Endodermal cell (in vitro differentiated cells): Measurements from ENCODE around the gene HOXA4. TPM values are rescaled to one million over a fixed set of nuclear protein-coding genes. Genes with fewer than 3 reads are reported as not detected.
A peak's percentile ranks its signal among the peaks of the same experiment; 100 is the strongest.

ENCODE experiments used
- DNase-seq: peaks from one replicate; pipeline ENCODE4 v3.0.0-alpha.2; 2017
- H3K27ac ChIP-seq: 2 replicates; pipeline ENCODE4 v1.5.1; 2013; ENCODE audit warnings: mild to moderate bottlenecking, low read depth, low read length, moderate library complexity
- H3K27me3 ChIP-seq: 2 replicates; pipeline ENCODE4 v1.6.1; 2013; ENCODE audit warnings: mild to moderate bottlenecking, low read length, moderate library complexity; ENCODE audit not compliant: insufficient read depth, control insufficient read depth, poor library complexity, severe bottlenecking
- H3K36me3 ChIP-seq: 2 replicates; pipeline ENCODE4 v1.7.0; 2013; ENCODE audit warnings: mild to moderate bottlenecking, low read length, moderate library complexity; ENCODE audit not compliant: control insufficient read depth, insufficient read depth
- H3K4me1 ChIP-seq: one replicate; pipeline ENCODE4 v1.7.0; 2013; ENCODE audit warnings: low read length; ENCODE audit not compliant: control insufficient read depth, insufficient read depth
- H3K4me3 ChIP-seq: 2 replicates; pipeline ENCODE4 v1.5.1; 2013; ENCODE audit warnings: mild to moderate bottlenecking, low read length, moderate library complexity
- H3K9ac ChIP-seq: 2 replicates; pipeline ENCODE4 v1.6.1; 2013; ENCODE audit warnings: mild to moderate bottlenecking, low read length, moderate library complexity; ENCODE audit not compliant: poor library complexity, severe bottlenecking; ENCODE audit errors: extremely low read depth
- H3K9me3 ChIP-seq: 2 replicates; pipeline ENCODE4 v1.6.1; 2013; ENCODE audit warnings: mild to moderate bottlenecking, low read length, moderate library complexity; ENCODE audit not compliant: control insufficient read depth
- H3K27ac Mint-ChIP-seq: 2 replicates; pipeline ENCODE4 v1.8.0; 2020; ENCODE audit warnings: mixed read lengths
- H3K27me3 Mint-ChIP-seq: 2 replicates; pipeline ENCODE4 v1.8.0; 2021; ENCODE audit warnings: mild to moderate bottlenecking, mixed read lengths; ENCODE audit not compliant: insufficient read depth
- H3K36me3 Mint-ChIP-seq: 2 replicates; pipeline ENCODE4 v1.8.0; 2020; ENCODE audit warnings: low read depth, mixed read lengths
- H3K4me1 Mint-ChIP-seq: 2 replicates; pipeline ENCODE4 v1.8.0; 2020; ENCODE audit warnings: mixed read lengths
- H3K4me3 Mint-ChIP-seq: 2 replicates; pipeline ENCODE4 v1.8.0; 2020; ENCODE audit warnings: mild to moderate bottlenecking, moderate library complexity, mixed read lengths
- H3K9me3 Mint-ChIP-seq: 2 replicates; pipeline ENCODE4 v1.8.0; 2020; ENCODE audit warnings: mild to moderate bottlenecking, mixed read lengths
- WGBS, 2 experiments: methylation state at CpG; one replicate each; pipeline versions ENCODE4 v1.1.5 to v1.1.7; 2013; ENCODE audit warnings: missing lambda C conversion rate in 2 of 2, mixed read lengths in 1 of 2; ENCODE audit not compliant: insufficient coverage in 1 of 2, insufficient read length in 1 of 2; 5-methylcytosine and 5-hydroxymethylcytosine counted together
- total RNA-seq, 2 donors: library from RNA; stranded (reverse); fragmentation: NEBNext Ultra II Directional in 1 of 2; extraction: Animal tissue kit (Norgen Biotek cat#: 25700) in 1 of 2; gene quantifications; 2 replicates in 1 of 2; 3 replicates in 1 of 2; pipeline ENCODE4 v1.2.1, GENCODE V29; 2021
- TF ChIP-seq, protein P1 (sequence below): fragments of 200-600 bp; sonication (generic); conservative IDR thresholded peaks from 2 replicates; pipeline ENCODE4 v1.5.0; 2021; ENCODE audit warnings: antibody characterized with exemption, mild to moderate bottlenecking

The HOXA4 gene
- total RNA-seq, 2 donors from 2014 or later = not detected

- Histone ChIP-seq H3K36me3 (no peaks in the 10 kb centered on the region), H3K27ac (no peak overlapping the region), H3K9me3 (peaks cover 16% of the 10 kb centered on the region), H3K4me3 (no peak overlapping the region), H3K27me3 (peaks cover 100% of the 10 kb centered on the region), H3K9ac (no peak overlapping the region), H3K4me1 (no peaks in the 10 kb centered on the region)
- Mint-ChIP-seq H3K36me3 (no peaks in the 10 kb centered on the region), H3K9me3 (peaks cover 15% of the 10 kb centered on the region), H3K4me1 (peaks cover 9% of the 10 kb centered on the region), H3K27me3 (peaks cover 100% of the 10 kb centered on the region), H3K4me3 (no peak overlapping the region), H3K27ac (no peak overlapping the region)
- TF ChIP-seq, protein P1, sequence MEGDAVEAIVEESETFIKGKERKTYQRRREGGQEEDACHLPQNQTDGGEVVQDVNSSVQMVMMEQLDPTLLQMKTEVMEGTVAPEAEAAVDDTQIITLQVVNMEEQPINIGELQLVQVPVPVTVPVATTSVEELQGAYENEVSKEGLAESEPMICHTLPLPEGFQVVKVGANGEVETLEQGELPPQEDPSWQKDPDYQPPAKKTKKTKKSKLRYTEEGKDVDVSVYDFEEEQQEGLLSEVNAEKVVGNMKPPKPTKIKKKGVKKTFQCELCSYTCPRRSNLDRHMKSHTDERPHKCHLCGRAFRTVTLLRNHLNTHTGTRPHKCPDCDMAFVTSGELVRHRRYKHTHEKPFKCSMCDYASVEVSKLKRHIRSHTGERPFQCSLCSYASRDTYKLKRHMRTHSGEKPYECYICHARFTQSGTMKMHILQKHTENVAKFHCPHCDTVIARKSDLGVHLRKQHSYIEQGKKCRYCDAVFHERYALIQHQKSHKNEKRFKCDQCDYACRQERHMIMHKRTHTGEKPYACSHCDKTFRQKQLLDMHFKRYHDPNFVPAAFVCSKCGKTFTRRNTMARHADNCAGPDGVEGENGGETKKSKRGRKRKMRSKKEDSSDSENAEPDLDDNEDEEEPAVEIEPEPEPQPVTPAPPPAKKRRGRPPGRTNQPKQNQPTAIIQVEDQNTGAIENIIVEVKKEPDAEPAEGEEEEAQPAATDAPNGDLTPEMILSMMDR = no peak
- WGBS, 2 experiments = 71 to 80% methylated on average over 9 to 11 of the region's 11 CpGs
- DNase-seq = no peak
Measured at GRCh38 chr7:27145914-27146412, 15.4 kb upstream of the HOXA4 start.

- Mint-ChIP-seq H3K36me3 (no peaks in the 10 kb centered on the region), H3K27me3 (peaks cover 100% of the 10 kb centered on the region), H3K9me3 (peaks cover 15% of the 10 kb centered on the region), H3K27ac (no peak overlapping the region), H3K4me1 (peaks cover 9% of the 10 kb centered on the region), H3K4me3 (no peak overlapping the region)
- peaks cover 16% of the 10 kb centered on the region for H3K9me3 ChIP-seq
- H3K36me3 ChIP-seq = no peaks in the 10 kb centered on the region
- no peaks in the 10 kb centered on the region for H3K4me1 ChIP-seq
- H3K4me3 ChIP-seq = no peak overlapping the region
- H3K27ac ChIP-seq = no peak overlapping the region
- TF ChIP-seq, protein P1 = no peak
- 69 to 77% methylated on average over 27 to 47 of the region's 47 CpGs for WGBS, 2 experiments
- peaks cover 100% of the 10 kb centered on the region for H3K27me3 ChIP-seq
- H3K9ac ChIP-seq = no peak overlapping the region
- DNase-seq = peak; percentile 46
Measured at GRCh38 chr7:27145165-27145913, 14.8 kb upstream of the HOXA4 start.

DNA sequence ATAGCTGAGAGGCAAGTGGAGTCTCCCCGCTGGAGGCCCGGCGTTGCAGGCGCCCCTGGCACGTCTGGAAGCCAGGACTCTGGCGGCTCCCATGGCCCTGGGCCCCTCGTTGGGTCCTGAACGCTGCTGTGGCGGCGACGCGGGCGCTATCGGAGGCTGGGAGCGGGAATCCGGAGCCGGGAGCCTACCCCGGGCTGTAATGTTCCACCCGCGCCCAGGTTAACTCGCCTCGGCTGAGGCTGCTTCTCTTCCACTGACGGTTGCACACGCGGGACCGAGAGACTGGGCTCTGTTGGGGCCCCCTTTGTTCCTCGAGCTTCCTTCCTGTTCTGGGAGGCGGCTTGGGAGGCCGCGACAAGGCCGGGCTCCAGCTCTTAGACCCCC is 14.2 kb upstream of the HOXA4 start:
- Histone ChIP-seq H3K36me3 (no peaks in the 10 kb centered on the region), H3K4me1 (no peaks in the 10 kb centered on the region), H3K27me3 (peaks cover 100% of the 10 kb centered on the region), H3K9me3 (peaks cover 16% of the 10 kb centered on the region), H3K27ac (no peak overlapping the region), H3K4me3 (no peak overlapping the region), H3K9ac (no peak overlapping the region)
- WGBS, 2 experiments = 20 to 28% methylated on average over 21 to 31 of the region's 31 CpGs
- TF ChIP-seq, protein P1 = no peak
- no peaks in the 10 kb centered on the region for H3K36me3 Mint-ChIP-seq
- H3K4me3 Mint-ChIP-seq = no peak overlapping the region
- DNase-seq = peak; percentile 55
- no peak overlapping the region for H3K27ac Mint-ChIP-seq
- peaks cover 100% of the 10 kb centered on the region for H3K27me3 Mint-ChIP-seq
- peaks cover 10% of the 10 kb centered on the region for H3K4me1 Mint-ChIP-seq
- H3K9me3 Mint-ChIP-seq = peaks cover 15% of the 10 kb centered on the region
